Mucosa of stomach (tissue), 1 donor: ENCODE data around the gene FTCD.
"Not testable (repeated sequence)": the region's sequence is repeated elsewhere in the genome, so short reads cannot be mapped to it uniquely, and the experiment has no call there.

Experiments
- H3K27me3 ChIP-seq: one replicate; pipeline ENCODE4 v1.7.0; 2013; ENCODE audit warnings: mild to moderate bottlenecking, low read length; ENCODE audit not compliant: control insufficient read depth, insufficient read depth
- H3K36me3 ChIP-seq: one replicate; pipeline ENCODE4 v1.7.0; 2013; ENCODE audit warnings: low read length; ENCODE audit not compliant: control insufficient read depth, insufficient read depth
- H3K4me1 ChIP-seq: one replicate; pipeline ENCODE4 v1.7.0; 2013; ENCODE audit warnings: mild to moderate bottlenecking, low read length; ENCODE audit not compliant: control insufficient read depth, insufficient read depth
- H3K4me3 ChIP-seq: one replicate; pipeline ENCODE4 v1.7.0; 2013; ENCODE audit warnings: low read length
- H3K9ac ChIP-seq: one replicate; pipeline ENCODE4 v1.7.0; 2013; ENCODE audit warnings: mild to moderate bottlenecking, low read length, moderate library complexity
- H3K9me3 ChIP-seq: one replicate; pipeline ENCODE4 v1.7.0; 2013; ENCODE audit warnings: mild to moderate bottlenecking, low read length, moderate library complexity; ENCODE audit not compliant: control insufficient read depth
- donor health status: Pancreatic carcinoma.

The FTCD gene

GRCh38 chr21:46184625-46185555, 29.5 kb upstream of the FTCD start:
- Histone ChIP-seq H3K4me1 (peaks cover 15% of the 10 kb centered on the region), H3K9ac (peak overlapping the region; percentile 54), H3K9me3 (no peaks in the 10 kb centered on the region), H3K36me3 (no peaks in the 10 kb centered on the region), H3K4me3 (peak overlapping the region; percentile 53), H3K27me3 (no peaks in the 10 kb centered on the region)

DNA sequence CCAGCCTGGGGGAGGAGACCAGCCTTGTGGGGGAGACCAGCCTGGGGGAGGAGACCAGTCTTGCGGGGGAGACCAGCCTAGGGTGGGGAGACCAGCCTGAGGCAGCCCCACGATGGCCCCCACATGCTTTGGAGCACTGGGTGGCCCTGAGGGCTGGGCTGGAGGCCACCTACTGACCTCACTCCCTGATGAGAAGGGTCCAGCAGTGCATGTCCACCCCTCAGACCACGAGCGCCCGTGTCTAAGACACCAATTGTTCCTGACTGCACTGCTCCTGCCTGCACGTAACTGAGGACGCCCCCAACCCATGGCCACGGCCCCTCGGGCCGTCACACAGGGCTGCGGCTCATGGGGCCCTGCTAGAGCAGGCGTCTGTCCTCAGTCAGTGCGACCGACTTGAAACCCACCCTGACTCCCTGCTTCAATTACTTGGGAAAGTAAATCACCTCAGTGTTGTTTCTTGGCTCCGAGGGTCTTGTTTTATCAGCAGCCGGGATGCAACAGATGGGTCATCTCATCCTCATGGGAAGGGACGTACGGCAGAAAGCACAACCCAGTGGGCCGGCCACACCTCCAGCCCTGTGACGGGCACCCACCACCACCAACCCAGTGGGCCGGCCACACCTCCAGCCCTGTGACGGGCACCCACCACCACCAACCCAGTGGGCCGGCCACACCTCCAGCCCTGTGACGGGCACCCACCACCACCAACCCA, 28.7 kb upstream of the FTCD start, which contains the start of gene SPATC1L:
Gene SPATC1L, minus strand, starts transcription at position 550 of the 715 bp plus-strand sequence. CDS start 1,643 bp downstream, outside the sequence.
- peaks cover 14% of the 10 kb centered on the region for H3K4me1 ChIP-seq
- H3K9me3 ChIP-seq, result no peaks in the 10 kb centered on the region
- H3K36me3 ChIP-seq, result no peaks in the 10 kb centered on the region
- H3K4me3 ChIP-seq, result peak within 1 kb of the TSS; percentile 55
- H3K27me3 ChIP-seq, result no peaks in the 10 kb centered on the region
- H3K9ac ChIP-seq, result peak within 1 kb of the TSS; percentile 65

- not testable (repeated sequence) for H3K4me1 ChIP-seq, H3K27me3 ChIP-seq, H3K36me3 ChIP-seq, H3K9ac ChIP-seq, H3K9me3 ChIP-seq, H3K4me3 ChIP-seq
Measured at GRCh38 chr21:46183337-46183909, 28.0 kb upstream of the FTCD start.

DNA sequence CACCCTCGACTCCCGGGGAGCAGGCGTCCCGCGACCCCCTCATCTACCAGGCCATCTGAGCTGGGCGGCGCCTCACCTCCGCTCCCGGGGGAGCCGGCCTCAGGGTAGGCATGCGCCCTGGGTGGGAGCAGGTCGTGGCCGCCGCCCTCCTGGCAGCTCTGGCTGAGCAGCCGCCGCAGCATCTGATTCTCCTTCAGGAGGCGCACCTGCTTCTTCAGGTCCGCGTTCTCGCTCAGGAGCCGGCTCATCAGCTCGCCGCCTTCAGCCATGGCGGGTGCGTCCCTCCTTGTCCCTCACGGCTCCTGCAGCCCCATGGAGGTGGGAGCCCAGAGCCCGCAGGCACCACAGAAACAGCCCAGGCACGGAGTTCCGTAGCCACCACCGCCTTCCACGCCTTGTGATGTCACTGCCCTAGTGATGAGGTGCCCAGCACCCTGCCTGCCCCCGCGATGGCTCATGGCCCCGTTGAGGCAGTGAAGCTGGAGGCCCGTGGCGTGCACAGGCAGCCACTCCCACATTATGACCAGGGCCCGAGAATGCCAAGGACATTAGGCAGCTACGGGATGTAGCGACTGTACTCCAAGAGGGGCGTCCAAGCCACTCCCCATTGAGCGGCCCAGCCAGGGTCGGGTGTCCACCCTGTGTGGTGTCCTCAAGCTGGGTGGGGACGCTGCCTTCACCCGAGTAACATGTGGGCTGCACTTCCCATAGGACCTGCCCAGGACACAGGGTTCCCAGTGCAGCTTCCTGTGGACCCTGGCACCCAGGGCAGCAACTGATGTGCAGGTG, 27.4 kb upstream of the FTCD start:
- Histone ChIP-seq H3K4me3 (no peak overlapping the region), H3K9me3 (no peaks in the 10 kb centered on the region), H3K4me1 (peaks cover 7% of the 10 kb centered on the region), H3K36me3 (no peaks in the 10 kb centered on the region), H3K27me3 (no peaks in the 10 kb centered on the region), H3K9ac (no peak overlapping the region)

GRCh38 chr21:46181953-46182547, 26.7 kb upstream of the FTCD start:
- Histone ChIP-seq H3K9me3 (no peaks in the 10 kb centered on the region), H3K9ac (no peak overlapping the region), H3K36me3 (no peaks in the 10 kb centered on the region), H3K4me3 (no peak overlapping the region), H3K4me1 (peaks cover 7% of the 10 kb centered on the region), H3K27me3 (no peaks in the 10 kb centered on the region)

DNA sequence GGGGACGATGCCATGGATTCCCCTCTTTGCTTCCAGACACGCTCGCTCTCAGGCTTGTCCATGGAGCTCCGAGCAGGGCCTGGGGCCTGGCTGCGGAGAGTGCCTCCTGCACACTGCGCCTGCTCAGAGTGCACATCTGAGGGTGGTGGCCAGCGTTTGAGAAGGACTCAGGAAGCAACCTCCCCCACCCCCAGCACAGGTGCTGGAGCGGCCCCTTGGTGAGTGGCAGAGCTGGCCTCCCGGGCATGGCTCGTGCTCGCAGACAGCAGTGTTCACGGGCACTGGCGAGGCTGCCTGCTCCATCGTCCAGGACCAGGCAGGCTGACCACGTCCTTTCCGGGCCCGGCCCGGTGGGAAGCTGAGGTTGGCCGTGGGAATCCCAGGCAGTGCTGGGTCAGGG, 26.1 kb upstream of the FTCD start:
- Histone ChIP-seq H3K27me3 (no peaks in the 10 kb centered on the region), H3K9ac (no peak overlapping the region), H3K4me1 (peaks cover 7% of the 10 kb centered on the region), H3K36me3 (no peaks in the 10 kb centered on the region), H3K4me3 (no peak overlapping the region), H3K9me3 (no peaks in the 10 kb centered on the region)

DNA sequence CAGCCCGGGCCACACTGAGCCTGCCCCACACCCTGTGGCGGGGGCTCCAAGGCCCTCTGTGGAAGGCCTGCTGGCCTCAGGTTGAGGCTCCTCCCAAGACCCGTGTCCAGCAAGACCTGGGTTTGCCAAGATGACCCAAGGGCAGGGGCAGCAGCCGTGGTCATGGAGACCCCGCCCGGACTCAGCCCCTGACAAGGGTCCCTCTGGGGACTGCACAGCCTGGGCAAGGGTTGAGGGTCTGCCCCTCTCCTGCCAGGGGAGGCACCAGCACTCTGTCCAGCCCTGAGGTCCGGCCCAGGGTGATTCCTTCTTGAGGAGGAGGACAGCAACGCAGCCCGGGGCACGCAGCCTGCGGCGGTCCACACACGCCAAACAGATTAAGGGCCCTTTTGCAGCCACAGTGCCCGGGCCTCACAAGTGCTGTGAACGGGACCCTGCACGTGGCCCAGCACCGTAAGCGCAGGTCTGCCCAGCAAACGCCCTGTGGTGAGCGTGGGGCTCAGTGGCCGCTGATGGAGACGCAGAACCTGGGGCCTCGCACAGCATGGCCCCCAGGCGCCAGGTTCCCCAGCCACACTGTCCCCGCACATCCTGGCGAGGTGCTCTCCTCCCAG, 25.5 kb upstream of the FTCD start:
- Histone ChIP-seq H3K36me3 (no peaks in the 10 kb centered on the region), H3K4me1 (peaks cover 7% of the 10 kb centered on the region), H3K9ac (no peak overlapping the region), H3K4me3 (no peak overlapping the region), H3K27me3 (no peaks in the 10 kb centered on the region), H3K9me3 (no peaks in the 10 kb centered on the region)

DNA sequence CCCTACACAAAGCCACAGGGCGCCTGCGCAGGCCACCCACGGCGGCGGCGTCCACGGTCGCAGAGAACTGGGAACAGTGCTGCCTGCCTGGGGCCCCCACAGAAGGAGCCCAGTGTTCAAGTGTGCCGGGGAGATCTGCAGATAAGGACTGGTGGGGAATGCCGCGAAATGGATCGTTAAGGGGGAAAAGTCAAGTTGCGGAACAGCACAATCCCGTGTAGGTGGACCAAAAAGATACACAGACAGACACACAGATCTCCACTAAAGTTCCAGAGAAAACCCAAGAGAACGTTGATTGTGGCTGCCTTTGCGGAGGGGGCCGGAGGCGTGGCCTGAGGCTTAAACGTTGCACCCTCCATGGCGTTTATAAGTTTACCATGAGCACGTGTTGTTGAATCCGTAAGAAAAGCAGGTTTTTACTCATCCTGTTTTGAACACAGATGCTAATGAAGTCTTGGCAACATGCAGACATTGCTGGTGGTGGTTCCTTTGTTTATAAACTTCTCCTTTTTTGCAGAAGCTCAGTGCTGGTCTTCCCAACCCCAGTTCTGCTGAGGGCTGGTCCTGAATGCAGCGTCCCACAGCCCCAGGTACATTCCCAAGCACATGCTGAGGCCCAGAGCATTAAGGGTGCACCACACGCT, 24.8 kb upstream of the FTCD start:
- no peak overlapping the region for H3K9ac ChIP-seq
- no peak overlapping the region for H3K4me3 ChIP-seq
- H3K9me3 ChIP-seq, result no peaks in the 10 kb centered on the region
- H3K4me1 ChIP-seq, result peaks cover 7% of the 10 kb centered on the region
- no peaks in the 10 kb centered on the region for H3K27me3 ChIP-seq
- H3K36me3 ChIP-seq, result no peaks in the 10 kb centered on the region

GRCh38 chr21:46179708-46180078, 24.3 kb upstream of the FTCD start:
- Histone ChIP-seq H3K4me3 (no peak overlapping the region), H3K9ac (no peak overlapping the region), H3K27me3 (no peaks in the 10 kb centered on the region), H3K36me3 (no peaks in the 10 kb centered on the region), H3K9me3 (no peaks in the 10 kb centered on the region), H3K4me1 (peaks cover 7% of the 10 kb centered on the region)

GRCh38 chr21:46178961-46179360, 23.6 kb upstream of the FTCD start:
- Histone ChIP-seq H3K9ac (no peak overlapping the region), H3K4me3 (no peak overlapping the region), H3K36me3 (no peaks in the 10 kb centered on the region), H3K4me1 (peaks cover 5% of the 10 kb centered on the region), H3K27me3 (no peaks in the 10 kb centered on the region), H3K9me3 (no peaks in the 10 kb centered on the region)
